Gastroesophageal sphincter (tissue), 4 donors: Measurements from ENCODE around the gene SLC15A3. TPM values are rescaled to one million over a fixed set of nuclear protein-coding genes. Genes with fewer than 3 reads are reported as not detected.

ENCODE experiments used
- ATAC-seq: fragments of 150-250 bp; one replicate; pipeline ENCODE4 v1.9.1; 2016; ENCODE audit warnings: mild to moderate bottlenecking, moderate library complexity
- H3K27ac ChIP-seq, 4 donors: fragments of 200-600 bp; sonication (generic) in 3 of 4; 1 replicate in 3 of 4; 2 replicates in 1 of 4; pipeline ENCODE4 v1.5.1; 2016 to 2019
- H3K27me3 ChIP-seq: fragments of 200-600 bp; sonication (generic); one replicate; pipeline ENCODE4 v1.5.1; 2019
- H3K36me3 ChIP-seq, 2 donors: fragments of 200-600 bp; sonication (generic); one replicate each; pipeline ENCODE4 v1.5.1; 2019; ENCODE audit warnings: control low read depth in 1 of 2
- H3K4me1 ChIP-seq, 3 donors: fragments of 200-600 bp; sonication (generic); 1 replicate in 2 of 3; 2 replicates in 1 of 3; pipeline ENCODE4 v1.5.1; 2016 to 2019; ENCODE audit warnings: control low read depth in 2 of 3
- H3K4me3 ChIP-seq, 2 donors: fragments of 200-600 bp; sonication (generic); one replicate each; pipeline ENCODE4 v1.5.1; 2019; ENCODE audit warnings: mild to moderate bottlenecking in 1 of 2, moderate library complexity in 1 of 2
- H3K9me3 ChIP-seq, 3 donors: fragments of 200-600 bp; sonication (generic); one replicate each; pipeline ENCODE4 v1.5.1; 2017 to 2019; ENCODE audit warnings: control low read depth in 2 of 3
- CTCF ChIP-seq, 4 experiments: fragments of 200-600 bp in 2 of 4; fragments of 450-650 bp in 2 of 4; sonication (generic) in 1 of 4; IDR thresholded peaks; one replicate each; pipeline ENCODE4 v1.5.1; 2017 to 2019; ENCODE audit warnings: antibody characterized with exemption in 4 of 4, mild to moderate bottlenecking in 2 of 4, moderate library complexity in 2 of 4
- EP300 ChIP-seq: sonication (generic); formaldehyde crosslinking; IDR thresholded peaks from one replicate; pipeline ENCODE4 v1.6.1; 2017; ENCODE audit warnings: antibody characterized with exemption, mild to moderate bottlenecking
- POLR2A ChIP-seq, 2 donors: fragments of 450-650 bp; IDR thresholded peaks; one replicate each; pipeline ENCODE4 v1.6.1; 2017; ENCODE audit warnings: antibody characterized with exemption in 2 of 2, mild to moderate bottlenecking in 2 of 2, moderate library complexity in 1 of 2
- POLR2AphosphoS5 ChIP-seq: sonication (generic); formaldehyde crosslinking; IDR thresholded peaks from one replicate; pipeline ENCODE4 v1.6.1; 2017; ENCODE audit warnings: antibody characterized with exemption
- WGBS, 2 donors: methylation state at CpG; one replicate each; pipeline ENCODE4 v1.1.5; 2018; ENCODE audit warnings: low coverage in 1 of 2; 5-methylcytosine and 5-hydroxymethylcytosine counted together
- total RNA-seq, 4 donors: library from RNA; depleted of rRNA; stranded (reverse); fragments of >200 nt; gene quantifications; one replicate each; pipeline ENCODE4 v1.1.0, GENCODE V29; 2016

The SLC15A3 gene
- total RNA-seq, 4 donors from 2014 or later: 16.7 to 48.4 (median 19.5) TPM

GRCh38 chr11:60984636-60985035 lies 32.7 kb upstream of the SLC15A3 start:
- TF ChIP-seq CTCF (IDR thresholded peaks at IDR 0.05) (no peak), EP300 (no peak), POLR2A (IDR thresholded peaks at IDR 0.05) (no peak), POLR2AphosphoS5 (no peak)
- Histone ChIP-seq H3K9me3 (no peaks in the 10 kb centered on the region), H3K4me3 (no peak overlapping the region), H3K27ac (no peak overlapping the region), H3K4me1 (no peaks in the 10 kb centered on the region), H3K36me3 (no peaks in the 10 kb centered on the region), H3K27me3 (no peaks in the 10 kb centered on the region)
- no peak for ATAC-seq
- WGBS, 2 donors: 44 to 69% methylated on average over 4 of the region's 4 CpGs

- H3K27ac ChIP-seq: no peak overlapping the region
Measured at GRCh38 chr11:60984149-60984548, 32.2 kb upstream of the SLC15A3 start.

GRCh38 chr11:60982184-60982583 lies 30.2 kb upstream of the SLC15A3 start:
- Histone ChIP-seq H3K9me3 (no peaks in the 10 kb centered on the region), H3K4me1 (no peaks in the 10 kb centered on the region), H3K4me3 (no peak overlapping the region), H3K27me3 (no peaks in the 10 kb centered on the region), H3K27ac (no peak overlapping the region), H3K36me3 (no peaks in the 10 kb centered on the region)
- TF ChIP-seq CTCF (IDR thresholded peaks at IDR 0.05): no peak
- no peak for ATAC-seq
- 60 to 100% methylated on average over 1 to 4 of the region's 8 CpGs for WGBS, 2 donors

More at GRCh38 chr11:60984149-60984548, 32.2 kb upstream of the SLC15A3 start:
- Histone ChIP-seq H3K4me3 (no peak overlapping the region), H3K27me3 (no peaks in the 10 kb centered on the region), H3K36me3 (no peaks in the 10 kb centered on the region), H3K4me1 (no peaks in the 10 kb centered on the region), H3K9me3 (no peaks in the 10 kb centered on the region)
- TF ChIP-seq POLR2AphosphoS5 (no peak), EP300 (no peak), POLR2A (IDR thresholded peaks at IDR 0.05) (no peak), CTCF (IDR thresholded peaks at IDR 0.05) (no peak)
- no peak for ATAC-seq
- 54 to 84% methylated on average over 4 to 5 of the region's 6 CpGs for WGBS, 2 donors

- no peak overlapping the region for H3K27ac ChIP-seq
- H3K4me3 ChIP-seq: no peak overlapping the region
- no peaks in the 10 kb centered on the region for H3K36me3 ChIP-seq
- H3K9me3 ChIP-seq: no peaks in the 10 kb centered on the region
- WGBS, 2 donors: no CpG with 5 or more reads among the region's 12 CpGs
- no peaks in the 10 kb centered on the region for H3K27me3 ChIP-seq
- no peak for TF ChIP-seq POLR2AphosphoS5
- TF ChIP-seq POLR2A (IDR thresholded peaks at IDR 0.05): no peak
- TF ChIP-seq CTCF (IDR thresholded peaks at IDR 0.05): no peak
- TF ChIP-seq EP300: no peak
- no peaks in the 10 kb centered on the region for H3K4me1 ChIP-seq
- no peak for ATAC-seq
Measured at GRCh38 chr11:60981515-60981914, 29.5 kb upstream of the SLC15A3 start.

- no peaks in the 10 kb centered on the region for H3K36me3 ChIP-seq
- no peak overlapping the region for H3K4me3 ChIP-seq
- no peaks in the 10 kb centered on the region for H3K27me3 ChIP-seq
- H3K4me1 ChIP-seq: no peaks in the 10 kb centered on the region
- H3K27ac ChIP-seq: no peak overlapping the region
- ATAC-seq: no peak
- no peak for TF ChIP-seq EP300
- no peak for TF ChIP-seq CTCF (IDR thresholded peaks at IDR 0.05)
- no peak for TF ChIP-seq POLR2A (IDR thresholded peaks at IDR 0.05)
- no peak for TF ChIP-seq POLR2AphosphoS5
- WGBS, 2 donors: 81 to 93% methylated on average over 5 to 7 of the region's 10 CpGs
- no peaks in the 10 kb centered on the region for H3K9me3 ChIP-seq
Measured at GRCh38 chr11:60978546-60979380, 26.8 kb upstream of the SLC15A3 start.
